ENCODE results near the gene DDN.

DNA sequence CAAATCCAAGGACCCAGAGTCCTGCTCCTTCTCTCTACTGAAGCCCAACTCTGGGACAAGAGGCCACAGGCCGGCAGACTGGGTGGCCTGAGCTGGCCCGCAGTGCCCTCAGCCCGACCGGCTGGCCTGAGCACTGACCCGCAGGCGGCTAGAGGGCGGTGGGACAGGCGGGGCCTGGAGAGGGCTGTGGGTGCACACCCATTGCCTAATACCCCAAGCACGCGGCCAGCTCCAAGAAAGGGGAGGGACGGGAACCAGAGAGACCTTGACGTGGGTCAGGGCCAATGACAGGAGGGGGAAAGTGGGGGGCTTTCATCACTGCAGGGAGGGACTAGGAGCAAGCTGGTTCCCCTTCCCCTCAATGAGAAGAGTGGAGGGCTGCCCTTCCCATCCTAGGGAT lies 25.6 kb downstream of the DDN start:
- no peak for TF ChIP-seq POLR2A (IDR thresholded peaks at IDR 0.05; ENCODE audit: low read depth)
- TF ChIP-seq, protein P1, sequence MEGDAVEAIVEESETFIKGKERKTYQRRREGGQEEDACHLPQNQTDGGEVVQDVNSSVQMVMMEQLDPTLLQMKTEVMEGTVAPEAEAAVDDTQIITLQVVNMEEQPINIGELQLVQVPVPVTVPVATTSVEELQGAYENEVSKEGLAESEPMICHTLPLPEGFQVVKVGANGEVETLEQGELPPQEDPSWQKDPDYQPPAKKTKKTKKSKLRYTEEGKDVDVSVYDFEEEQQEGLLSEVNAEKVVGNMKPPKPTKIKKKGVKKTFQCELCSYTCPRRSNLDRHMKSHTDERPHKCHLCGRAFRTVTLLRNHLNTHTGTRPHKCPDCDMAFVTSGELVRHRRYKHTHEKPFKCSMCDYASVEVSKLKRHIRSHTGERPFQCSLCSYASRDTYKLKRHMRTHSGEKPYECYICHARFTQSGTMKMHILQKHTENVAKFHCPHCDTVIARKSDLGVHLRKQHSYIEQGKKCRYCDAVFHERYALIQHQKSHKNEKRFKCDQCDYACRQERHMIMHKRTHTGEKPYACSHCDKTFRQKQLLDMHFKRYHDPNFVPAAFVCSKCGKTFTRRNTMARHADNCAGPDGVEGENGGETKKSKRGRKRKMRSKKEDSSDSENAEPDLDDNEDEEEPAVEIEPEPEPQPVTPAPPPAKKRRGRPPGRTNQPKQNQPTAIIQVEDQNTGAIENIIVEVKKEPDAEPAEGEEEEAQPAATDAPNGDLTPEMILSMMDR (IDR thresholded peaks at IDR 0.05) = no peak
